Measurements from ENCODE around the gene KIF5C. TPM values are rescaled to one million over a fixed set of nuclear protein-coding genes. Genes with fewer than 3 reads are reported as not detected.

Gene KIF5C
- total and polyA plus RNA-seq, 2 donors, result 0.19 to 1.4 TPM

GRCh38 chr2:149028377-149028776 is 153.3 kb downstream of the KIF5C start:
- Histone ChIP-seq H3K4me1 (ENCODE audit: control insufficient read depth in 2 of 2, insufficient read depth in 2 of 2, low read length in 2 of 2) (no peaks in the 10 kb centered on the region), H3K36me3 (ENCODE audit: control insufficient read depth in 2 of 2, insufficient read depth in 2 of 2, low read length in 1 of 2) (no peaks in the 10 kb centered on the region), H3K4me3 (ENCODE audit: low read length in 2 of 2) (no peak overlapping the region), H3K9me3 (ENCODE audit: control insufficient read depth in 2 of 2, insufficient read depth in 1 of 2, low read length in 1 of 2) (no peaks in the 10 kb centered on the region), H3K27ac (ENCODE audit: low read depth in 1 of 2, low read length in 1 of 2) (no peak overlapping the region), H3K27me3 (ENCODE audit: control insufficient read depth in 2 of 2, insufficient read depth in 1 of 2, low read length in 1 of 2) (peaks cover 0 to 4% of the 10 kb centered on the region in 2 donors)
- no peak for DNase-seq (ENCODE audit: low read depth in 6 of 9, low spot score in 9 of 9)
- WGBS, result 91% methylated on average over 6 of the region's 6 CpGs

GRCh38 chr2:149028891-149029290 is 153.9 kb downstream of the KIF5C start:
- Histone ChIP-seq H3K27ac (ENCODE audit: low read depth in 1 of 2, low read length in 1 of 2) (no peak overlapping the region), H3K4me1 (ENCODE audit: control insufficient read depth in 2 of 2, insufficient read depth in 2 of 2, low read length in 2 of 2) (no peaks in the 10 kb centered on the region)
- WGBS, result 91% methylated on average over 2 of the region's 2 CpGs

GRCh38 chr2:149029307-149029965 is 154.4 kb downstream of the KIF5C start:
- no peak for DNase-seq (ENCODE audit: low read depth in 6 of 9, low spot score in 9 of 9)
- Histone ChIP-seq H3K4me3 (ENCODE audit: low read length in 2 of 2) (no peak overlapping the region), H3K9me3 (ENCODE audit: control insufficient read depth in 2 of 2, insufficient read depth in 1 of 2, low read length in 1 of 2) (no peaks in the 10 kb centered on the region), H3K36me3 (ENCODE audit: control insufficient read depth in 2 of 2, insufficient read depth in 2 of 2, low read length in 1 of 2) (no peaks in the 10 kb centered on the region), H3K4me1 (ENCODE audit: control insufficient read depth in 2 of 2, insufficient read depth in 2 of 2, low read length in 2 of 2) (no peaks in the 10 kb centered on the region), H3K27ac (ENCODE audit: low read depth in 1 of 2, low read length in 1 of 2) (no peak overlapping the region), H3K27me3 (ENCODE audit: control insufficient read depth in 2 of 2, insufficient read depth in 1 of 2, low read length in 1 of 2) (peaks cover 0 to 4% of the 10 kb centered on the region in 2 donors)
- WGBS, result 91% methylated on average over 11 of the region's 11 CpGs

More at GRCh38 chr2:149028891-149029290, 153.9 kb downstream of the KIF5C start:
- Histone ChIP-seq H3K36me3 (ENCODE audit: control insufficient read depth in 2 of 2, insufficient read depth in 2 of 2, low read length in 1 of 2) (no peaks in the 10 kb centered on the region), H3K4me3 (ENCODE audit: low read length in 2 of 2) (no peak overlapping the region), H3K9me3 (ENCODE audit: control insufficient read depth in 2 of 2, insufficient read depth in 1 of 2, low read length in 1 of 2) (no peaks in the 10 kb centered on the region), H3K27me3 (ENCODE audit: control insufficient read depth in 2 of 2, insufficient read depth in 1 of 2, low read length in 1 of 2) (peaks cover 0 to 4% of the 10 kb centered on the region in 2 donors)
- DNase-seq (ENCODE audit: low read depth in 6 of 9, low spot score in 9 of 9), result no peak

GRCh38 chr2:149031396-149031795 is 156.4 kb downstream of the KIF5C start:
- Histone ChIP-seq H3K9me3 (ENCODE audit: control insufficient read depth in 2 of 2, insufficient read depth in 1 of 2, low read length in 1 of 2) (no peaks in the 10 kb centered on the region), H3K36me3 (ENCODE audit: control insufficient read depth in 2 of 2, insufficient read depth in 2 of 2, low read length in 1 of 2) (no peaks in the 10 kb centered on the region), H3K27ac (ENCODE audit: low read depth in 1 of 2, low read length in 1 of 2) (no peak overlapping the region), H3K4me3 (ENCODE audit: low read length in 2 of 2) (no peak overlapping the region), H3K27me3 (ENCODE audit: control insufficient read depth in 2 of 2, insufficient read depth in 1 of 2, low read length in 1 of 2) (peaks cover 0 to 7% of the 10 kb centered on the region in 2 donors), H3K4me1 (ENCODE audit: control insufficient read depth in 2 of 2, insufficient read depth in 2 of 2, low read length in 2 of 2) (no peaks in the 10 kb centered on the region)
- DNase-seq (ENCODE audit: low read depth in 6 of 9, low spot score in 9 of 9), result no peak
- WGBS, result 97% methylated on average over 4 of the region's 4 CpGs

- H3K9me3 ChIP-seq (ENCODE audit: control insufficient read depth in 2 of 2, insufficient read depth in 1 of 2, low read length in 1 of 2), result no peaks in the 10 kb centered on the region
- H3K27ac ChIP-seq (ENCODE audit: low read depth in 1 of 2, low read length in 1 of 2), result no peak overlapping the region
- 95% methylated on average over 8 of the region's 8 CpGs for WGBS
- H3K4me1 ChIP-seq (ENCODE audit: control insufficient read depth in 2 of 2, insufficient read depth in 2 of 2, low read length in 2 of 2), result no peaks in the 10 kb centered on the region
- H3K27me3 ChIP-seq (ENCODE audit: control insufficient read depth in 2 of 2, insufficient read depth in 1 of 2, low read length in 1 of 2), result peaks cover 12 to 28% of the 10 kb centered on the region in 2 donors
- no peak overlapping the region for H3K4me3 ChIP-seq (ENCODE audit: low read length in 2 of 2)
- H3K36me3 ChIP-seq (ENCODE audit: control insufficient read depth in 2 of 2, insufficient read depth in 2 of 2, low read length in 1 of 2), result no peaks in the 10 kb centered on the region
- DNase-seq (ENCODE audit: low read depth in 6 of 9, low spot score in 9 of 9), result no peak
These were observed 158.7 kb downstream of the KIF5C start for GRCh38 chr2:149033716-149034115.

- H3K27me3 ChIP-seq (ENCODE audit: control insufficient read depth in 2 of 2, insufficient read depth in 1 of 2, low read length in 1 of 2), result peaks cover 19 to 34% of the 10 kb centered on the region in 2 donors
- 86% methylated on average over 6 of the region's 6 CpGs for WGBS
- no peaks in the 10 kb centered on the region for H3K36me3 ChIP-seq (ENCODE audit: control insufficient read depth in 2 of 2, insufficient read depth in 2 of 2, low read length in 1 of 2)
- peaks cover 0 to 2% of the 10 kb centered on the region in 2 donors for H3K4me1 ChIP-seq (ENCODE audit: control insufficient read depth in 2 of 2, insufficient read depth in 2 of 2, low read length in 2 of 2)
- H3K4me3 ChIP-seq (ENCODE audit: low read length in 2 of 2), result no peak overlapping the region
- H3K9me3 ChIP-seq (ENCODE audit: control insufficient read depth in 2 of 2, insufficient read depth in 1 of 2, low read length in 1 of 2), result no peaks in the 10 kb centered on the region
- DNase-seq (ENCODE audit: low read depth in 6 of 9, low spot score in 9 of 9), result no peak
- no peak overlapping the region for H3K27ac ChIP-seq (ENCODE audit: low read depth in 1 of 2, low read length in 1 of 2)
These were observed 159.4 kb downstream of the KIF5C start for GRCh38 chr2:149034406-149034805.

GRCh38 chr2:149036507-149037293 is 161.7 kb downstream of the KIF5C start:
- Histone ChIP-seq H3K4me3 (ENCODE audit: low read length in 2 of 2) (no peak overlapping the region), H3K27me3 (ENCODE audit: control insufficient read depth in 2 of 2, insufficient read depth in 1 of 2, low read length in 1 of 2) (peaks cover 24 to 44% of the 10 kb centered on the region in 2 donors), H3K9me3 (ENCODE audit: control insufficient read depth in 2 of 2, insufficient read depth in 1 of 2, low read length in 1 of 2) (no peaks in the 10 kb centered on the region), H3K36me3 (ENCODE audit: control insufficient read depth in 2 of 2, insufficient read depth in 2 of 2, low read length in 1 of 2) (no peaks in the 10 kb centered on the region), H3K4me1 (ENCODE audit: control insufficient read depth in 2 of 2, insufficient read depth in 2 of 2, low read length in 2 of 2) (peaks cover 0 to 2% of the 10 kb centered on the region in 2 donors), H3K27ac (ENCODE audit: low read depth in 1 of 2, low read length in 1 of 2) (no peak overlapping the region)
- WGBS, result 95% methylated on average over 4 of the region's 4 CpGs
- DNase-seq (ENCODE audit: low read depth in 6 of 9, low spot score in 9 of 9), result no peak

- no peak for DNase-seq (ENCODE audit: low read depth in 6 of 9, low spot score in 9 of 9)
These were observed 162.8 kb downstream of the KIF5C start for GRCh38 chr2:149037851-149038250.

More at GRCh38 chr2:149037851-149038250, 162.8 kb downstream of the KIF5C start:
- H3K27ac ChIP-seq (ENCODE audit: low read depth in 1 of 2, low read length in 1 of 2), result no peak overlapping the region
- peaks cover 0 to 2% of the 10 kb centered on the region in 2 donors for H3K4me1 ChIP-seq (ENCODE audit: control insufficient read depth in 2 of 2, insufficient read depth in 2 of 2, low read length in 2 of 2)
- H3K36me3 ChIP-seq (ENCODE audit: control insufficient read depth in 2 of 2, insufficient read depth in 2 of 2, low read length in 1 of 2), result no peaks in the 10 kb centered on the region
- WGBS, result 77% methylated on average over 8 of the region's 8 CpGs
- H3K4me3 ChIP-seq (ENCODE audit: low read length in 2 of 2), result no peak overlapping the region
- H3K27me3 ChIP-seq (ENCODE audit: control insufficient read depth in 2 of 2, insufficient read depth in 1 of 2, low read length in 1 of 2), result peaks cover 24 to 44% of the 10 kb centered on the region in 2 donors
- no peaks in the 10 kb centered on the region for H3K9me3 ChIP-seq (ENCODE audit: control insufficient read depth in 2 of 2, insufficient read depth in 1 of 2, low read length in 1 of 2)
